SJSA1 (cell line): ENCODE results near the gene HABP4. TPM values are rescaled to one million over a fixed set of nuclear protein-coding genes. Genes with fewer than 3 reads are reported as not detected.

Experiments used
- DNase-seq, 2 experiments: peaks; one replicate each; pipeline ENCODE4 v3.0.0-alpha.2; 2015 to 2020; ENCODE audit warnings: low spot score in 2 of 2, low read depth in 1 of 2
- H3K27ac ChIP-seq: fragments of 250-450 bp; sonication (Bioruptor Pico); 2 replicates; pipeline ENCODE4 v1.5.1; 2020; ENCODE audit warnings: mild to moderate bottlenecking, moderate library complexity
- H3K27me3 ChIP-seq: fragments of 250-450 bp; sonication (Bioruptor Pico); replicated peaks from 2 replicates; pipeline ENCODE4 v1.5.1; 2020; ENCODE audit warnings: mild to moderate bottlenecking, moderate library complexity
- H3K36me3 ChIP-seq: fragments of 250-450 bp; sonication (Bioruptor Pico); 2 replicates; pipeline ENCODE4 v1.5.1; 2020; ENCODE audit warnings: mild to moderate bottlenecking
- H3K4me1 ChIP-seq: fragments of 250-450 bp; sonication (Bioruptor Pico); replicated peaks from 2 replicates; pipeline ENCODE4 v1.6.1; 2021; ENCODE audit warnings: mild to moderate bottlenecking
- H3K4me3 ChIP-seq: fragments of 250-450 bp; sonication (Bioruptor Pico); 2 replicates; pipeline ENCODE4 v1.5.1; 2020; ENCODE audit warnings: mild to moderate bottlenecking
- H3K9me3 ChIP-seq: fragments of 250-450 bp; sonication (Bioruptor Pico); replicated peaks from 2 replicates; pipeline ENCODE4 v1.5.1; 2020; ENCODE audit warnings: mild to moderate bottlenecking
- total RNA-seq: library from RNA; depleted of rRNA; stranded (reverse); fragments of >200 nt; shearing (Covaris generic); gene quantifications from 2 replicates; pipeline ENCODE4 v1.2.3, GENCODE V29; 2014

The HABP4 gene
- total RNA-seq, 1 experiment from 2014 or later, result 30.7 TPM

DNA sequence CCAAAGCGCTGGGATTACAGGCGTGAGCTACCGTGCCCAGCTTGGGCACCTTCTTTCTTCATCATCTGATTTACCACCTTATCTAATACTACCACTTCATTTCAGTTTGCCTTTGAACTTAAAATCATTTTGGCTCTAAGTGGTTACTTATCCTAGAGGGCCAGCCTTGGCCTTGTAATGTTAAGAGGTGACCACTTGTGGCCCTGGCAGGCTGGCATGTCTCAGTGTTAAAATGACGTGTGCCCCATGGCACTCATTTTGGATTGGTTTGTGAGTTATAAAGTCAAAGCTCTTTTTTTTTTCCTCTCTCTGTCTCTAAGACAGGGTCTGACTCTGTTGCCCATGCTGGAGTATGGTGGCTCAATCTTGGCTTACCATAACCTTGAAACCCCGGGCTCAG lies 17.8 kb downstream of the HABP4 start:
- H3K4me3 ChIP-seq, result no peak overlapping the region
- no peak for DNase-seq
- no peaks in the 10 kb centered on the region for H3K9me3 ChIP-seq
- H3K36me3 ChIP-seq, result peaks cover 67% of the 10 kb centered on the region
- H3K4me1 ChIP-seq, result no peaks in the 10 kb centered on the region
- no peaks in the 10 kb centered on the region for H3K27me3 ChIP-seq
- H3K27ac ChIP-seq, result no peak overlapping the region

GRCh38 chr9:96476013-96476412 lies 26.0 kb downstream of the HABP4 start:
- H3K4me3 ChIP-seq, result no peak overlapping the region
- no peak overlapping the region for H3K27ac ChIP-seq
- peaks cover 22% of the 10 kb centered on the region for H3K4me1 ChIP-seq

DNA sequence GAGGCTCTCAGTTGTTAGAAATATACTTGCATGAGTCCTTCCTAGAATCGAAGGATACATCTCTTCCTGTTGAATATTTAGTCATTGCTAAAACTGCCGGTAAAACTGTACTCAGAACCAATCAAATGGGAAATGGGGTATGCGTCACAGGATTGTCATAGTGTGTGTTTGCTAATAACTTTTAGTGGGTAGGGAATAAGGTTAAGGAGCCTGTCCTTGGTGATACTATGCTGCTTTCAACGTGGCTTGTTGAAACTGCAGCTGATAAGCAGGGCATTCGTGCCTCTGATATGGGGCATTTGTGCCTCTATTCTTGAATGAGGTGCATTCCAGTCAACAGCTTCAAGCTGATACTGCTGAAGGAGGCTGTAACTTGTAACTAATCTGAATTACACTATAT lies 26.6 kb downstream of the HABP4 start:
- no peaks in the 10 kb centered on the region for H3K9me3 ChIP-seq
- H3K4me1 ChIP-seq, result peaks cover 22% of the 10 kb centered on the region
- no peak overlapping the region for H3K4me3 ChIP-seq
- no peak overlapping the region for H3K27ac ChIP-seq
- DNase-seq, result no peak
- H3K36me3 ChIP-seq, result peaks cover 50% of the 10 kb centered on the region
- no peaks in the 10 kb centered on the region for H3K27me3 ChIP-seq

More at GRCh38 chr9:96476013-96476412, 26.0 kb downstream of the HABP4 start:
- DNase-seq, result no peak
- no peaks in the 10 kb centered on the region for H3K27me3 ChIP-seq
- H3K36me3 ChIP-seq, result peaks cover 56% of the 10 kb centered on the region
- H3K9me3 ChIP-seq, result no peaks in the 10 kb centered on the region

DNA sequence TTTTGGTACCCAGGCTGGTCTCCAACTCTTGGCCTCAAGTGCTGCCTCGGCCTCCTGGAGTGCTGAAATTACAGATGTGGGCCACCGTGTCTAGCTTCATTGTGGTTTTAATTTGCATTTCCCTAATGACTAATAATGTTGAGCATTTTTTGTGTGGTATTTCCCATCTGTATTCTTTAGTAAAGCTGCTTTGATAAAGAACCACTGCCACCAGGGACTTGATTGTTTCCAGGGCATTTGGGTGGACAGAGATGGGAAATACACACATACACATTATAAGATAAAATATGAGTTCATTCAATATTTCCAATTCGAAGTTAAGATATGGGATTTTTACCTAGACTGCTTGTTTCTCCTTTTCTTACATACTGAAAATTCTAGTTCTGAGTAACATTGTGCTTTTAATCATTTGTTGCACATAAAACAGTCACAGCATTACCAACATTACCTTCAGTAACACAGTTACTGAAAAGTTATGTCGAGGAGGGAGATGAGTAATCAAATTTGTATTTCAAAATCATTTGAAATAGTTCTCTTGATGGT lies 28.9 kb downstream of the HABP4 start:
- Histone ChIP-seq H3K27me3 (no peaks in the 10 kb centered on the region), H3K36me3 (peaks cover 31% of the 10 kb centered on the region), H3K9me3 (no peaks in the 10 kb centered on the region), H3K4me3 (no peak overlapping the region), H3K4me1 (peaks cover 28% of the 10 kb centered on the region), H3K27ac (peak overlapping the region; percentile 52)
- peak in 1 of 2 experiments; percentile 41 for DNase-seq

DNA sequence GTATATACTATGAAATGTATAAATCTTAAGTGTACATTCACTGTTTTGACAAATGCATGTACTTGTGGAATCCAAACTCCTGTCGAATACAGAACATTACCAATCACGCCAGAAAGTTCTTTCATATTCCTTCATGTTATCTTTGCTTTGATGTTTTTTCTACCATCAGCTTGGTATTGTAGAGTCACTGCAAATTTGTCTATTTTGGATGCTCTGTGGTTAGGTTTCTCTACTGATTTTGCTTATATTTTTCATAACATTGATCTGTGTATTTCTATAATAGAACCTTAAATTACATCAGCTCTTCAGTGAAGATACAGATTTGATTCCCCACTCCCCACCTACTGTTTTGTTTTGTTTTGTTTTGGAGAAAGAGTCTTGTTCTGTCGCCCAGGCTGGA lies 30.8 kb downstream of the HABP4 start:
- DNase-seq, result no peak
- no peak overlapping the region for H3K4me3 ChIP-seq
- H3K9me3 ChIP-seq, result no peaks in the 10 kb centered on the region
- H3K4me1 ChIP-seq, result peaks cover 43% of the 10 kb centered on the region
- no peaks in the 10 kb centered on the region for H3K27me3 ChIP-seq
- peaks cover 34% of the 10 kb centered on the region for H3K36me3 ChIP-seq
- H3K27ac ChIP-seq, result no peak overlapping the region

- H3K27ac ChIP-seq, result no peak overlapping the region
- DNase-seq, result no peak
- H3K36me3 ChIP-seq, result peaks cover 45% of the 10 kb centered on the region
- peaks cover 52% of the 10 kb centered on the region for H3K4me1 ChIP-seq
- no peaks in the 10 kb centered on the region for H3K9me3 ChIP-seq
- no peak overlapping the region for H3K4me3 ChIP-seq
- no peaks in the 10 kb centered on the region for H3K27me3 ChIP-seq
Measured at GRCh38 chr9:96482476-96482875, 32.5 kb downstream of the HABP4 start.

DNA sequence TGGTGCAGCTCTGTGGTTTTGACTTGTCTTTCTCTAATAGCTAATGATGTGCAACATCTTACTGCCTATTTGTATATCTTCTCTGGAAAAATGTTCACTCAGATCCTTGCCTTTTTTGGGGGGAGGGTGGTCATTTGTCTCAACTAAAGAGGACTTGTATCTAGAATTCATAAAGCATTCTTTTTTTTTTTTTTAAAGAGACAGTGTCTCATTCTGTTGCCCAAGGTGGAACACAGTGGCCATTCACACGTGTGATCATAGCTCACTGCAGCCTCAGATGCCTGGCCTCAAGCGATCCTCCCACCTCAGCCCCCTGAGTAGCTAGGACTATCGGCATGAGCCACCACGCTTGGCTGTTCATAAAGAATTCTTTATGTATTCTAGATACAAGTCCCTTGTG lies 33.2 kb downstream of the HABP4 start:
- Histone ChIP-seq H3K36me3 (peaks cover 50% of the 10 kb centered on the region), H3K4me3 (no peak overlapping the region), H3K27ac (no peak overlapping the region), H3K9me3 (no peaks in the 10 kb centered on the region), H3K4me1 (peaks cover 52% of the 10 kb centered on the region), H3K27me3 (no peaks in the 10 kb centered on the region)
- no peak for DNase-seq

DNA sequence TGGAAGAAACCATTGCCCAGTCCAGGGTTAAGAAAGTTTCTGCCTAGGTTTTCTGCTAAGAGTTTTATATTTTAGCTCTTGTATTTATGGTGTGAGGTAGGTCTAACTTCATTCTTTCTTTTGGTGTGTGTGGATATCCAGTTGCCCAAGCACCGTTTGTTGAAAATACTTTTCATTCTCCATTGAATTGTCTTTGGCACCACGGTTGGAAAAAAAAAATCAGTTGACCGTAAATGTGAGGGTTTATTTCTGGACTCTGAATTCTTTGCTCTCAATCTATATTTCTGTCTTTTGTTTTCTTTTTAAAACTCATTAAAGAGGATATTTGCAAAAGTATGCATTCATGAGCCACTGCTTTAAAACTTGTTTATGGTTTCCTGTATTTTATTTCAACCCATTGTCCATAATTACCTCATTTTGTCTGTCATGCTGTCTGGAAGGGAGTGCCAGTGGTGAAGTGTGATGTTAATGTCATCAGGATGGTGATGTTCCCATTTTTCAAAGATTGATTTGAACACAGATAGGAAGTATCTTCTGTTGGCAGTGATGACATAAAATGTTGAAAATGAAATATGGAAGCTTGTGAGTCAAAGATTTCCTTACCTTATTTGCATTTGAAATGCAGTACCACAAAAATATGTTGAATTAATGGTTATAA lies 33.9 kb downstream of the HABP4 start:
- Histone ChIP-seq H3K4me1 (peaks cover 47% of the 10 kb centered on the region), H3K4me3 (no peak overlapping the region), H3K27me3 (no peaks in the 10 kb centered on the region), H3K9me3 (no peaks in the 10 kb centered on the region), H3K36me3 (peaks cover 57% of the 10 kb centered on the region), H3K27ac (peak overlapping the region; percentile 14; the same call in 1 of the 2 replicates)
- DNase-seq, result peak in 1 of 2 experiments; percentile 30

- no peaks in the 10 kb centered on the region for H3K9me3 ChIP-seq
- no peak for DNase-seq
- H3K4me1 ChIP-seq, result peaks cover 42% of the 10 kb centered on the region
- no peak overlapping the region for H3K4me3 ChIP-seq
- H3K27ac ChIP-seq, result peak overlapping the region; percentile 14; the same call in 1 of the 2 replicates
- H3K36me3 ChIP-seq, result peaks cover 62% of the 10 kb centered on the region
- no peaks in the 10 kb centered on the region for H3K27me3 ChIP-seq
Measured at GRCh38 chr9:96484521-96484931, 34.6 kb downstream of the HABP4 start.

DNA sequence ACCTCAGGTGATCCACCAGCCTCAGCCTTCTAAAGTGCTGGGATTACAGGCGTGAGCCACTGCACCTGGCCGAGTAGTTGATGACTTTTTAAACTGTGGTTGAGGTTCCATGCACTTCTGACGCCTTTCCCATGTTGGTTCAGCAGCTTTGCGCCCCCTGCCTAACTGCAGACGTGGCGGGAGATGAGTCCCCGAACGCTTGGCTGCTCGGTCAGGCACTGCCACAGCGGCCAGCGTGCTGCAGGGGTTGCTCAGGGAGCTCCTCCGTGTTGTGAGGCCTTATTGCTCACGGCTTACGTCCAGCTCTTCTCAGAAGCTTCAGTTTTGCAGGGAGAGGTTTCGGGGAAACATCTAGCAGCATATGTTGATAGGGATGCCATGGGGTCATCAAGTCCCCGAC lies 35.3 kb downstream of the HABP4 start:
- Histone ChIP-seq H3K4me3 (no peak overlapping the region), H3K9me3 (no peaks in the 10 kb centered on the region), H3K27ac (no peak overlapping the region), H3K27me3 (no peaks in the 10 kb centered on the region), H3K36me3 (peaks cover 62% of the 10 kb centered on the region), H3K4me1 (peaks cover 35% of the 10 kb centered on the region)
- DNase-seq, result no peak

GRCh38 chr9:96486386-96487028 lies 36.5 kb downstream of the HABP4 start:
- Histone ChIP-seq H3K9me3 (no peaks in the 10 kb centered on the region), H3K4me3 (no peak overlapping the region), H3K27me3 (no peaks in the 10 kb centered on the region), H3K4me1 (peaks cover 35% of the 10 kb centered on the region), H3K27ac (peak overlapping the region; percentile 35), H3K36me3 (peaks cover 75% of the 10 kb centered on the region)
- peak in 1 of 2 experiments; percentile 53 for DNase-seq

- peaks cover 78% of the 10 kb centered on the region for H3K36me3 ChIP-seq
- H3K27ac ChIP-seq, result peak overlapping the region; percentile 35; the same call in 1 of the 2 replicates
- DNase-seq, result no peak
- H3K4me3 ChIP-seq, result no peak overlapping the region
- no peaks in the 10 kb centered on the region for H3K9me3 ChIP-seq
- H3K4me1 ChIP-seq, result peaks cover 38% of the 10 kb centered on the region
- H3K27me3 ChIP-seq, result no peaks in the 10 kb centered on the region
Measured at GRCh38 chr9:96487029-96487396, 37.0 kb downstream of the HABP4 start.

DNA sequence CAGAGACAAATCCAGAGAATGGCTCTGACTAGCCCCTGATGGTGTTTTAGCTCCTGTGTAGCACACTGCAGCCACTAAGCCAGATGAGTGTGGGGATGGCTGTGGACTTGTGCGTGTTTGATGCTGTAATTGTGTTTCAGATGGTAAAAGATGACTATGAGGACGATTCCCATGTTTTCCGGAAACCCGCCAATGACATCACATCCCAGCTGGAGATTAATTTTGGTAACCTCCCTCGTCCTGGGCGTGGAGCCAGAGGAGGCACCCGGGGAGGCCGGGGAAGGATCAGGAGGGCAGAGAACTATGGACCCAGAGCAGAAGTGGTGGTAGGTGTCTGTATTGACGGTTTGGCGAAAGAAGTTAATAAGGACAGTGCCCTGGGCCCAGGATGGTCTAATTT lies 38.0 kb downstream of the HABP4 start:
- peaks cover 39% of the 10 kb centered on the region for H3K4me1 ChIP-seq
- no peaks in the 10 kb centered on the region for H3K9me3 ChIP-seq
- H3K4me3 ChIP-seq, result no peak overlapping the region
- H3K27ac ChIP-seq, result no peak overlapping the region
- no peak for DNase-seq
- H3K27me3 ChIP-seq, result no peaks in the 10 kb centered on the region
- H3K36me3 ChIP-seq, result peaks cover 80% of the 10 kb centered on the region

DNA sequence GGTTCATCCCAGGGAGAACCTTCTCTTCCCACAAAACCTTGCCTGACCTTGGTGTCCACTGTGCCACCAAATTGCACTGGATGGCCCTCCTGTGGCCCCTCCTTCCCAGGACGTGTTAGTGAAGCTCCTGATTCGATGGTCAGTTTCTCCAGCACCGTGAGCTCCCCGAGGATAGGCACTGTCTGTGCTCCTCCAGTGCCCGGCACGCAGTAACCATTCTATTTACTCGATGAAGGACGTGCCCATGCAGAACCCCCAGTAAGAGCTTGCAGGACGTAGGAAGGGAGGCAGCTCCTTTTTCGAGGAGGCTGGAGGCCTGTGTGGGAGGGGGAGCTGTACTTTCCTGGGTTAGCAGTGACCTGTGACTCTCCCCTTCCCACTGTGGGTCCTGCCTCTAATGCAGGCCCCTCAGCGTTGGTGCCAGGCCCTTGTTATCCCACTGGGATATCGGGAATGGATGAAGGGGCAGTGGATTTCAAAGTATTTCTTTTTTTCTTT lies 39.6 kb downstream of the HABP4 start:
- H3K4me3 ChIP-seq, result no peak overlapping the region
- H3K27me3 ChIP-seq, result no peaks in the 10 kb centered on the region
- peaks cover 76% of the 10 kb centered on the region for H3K36me3 ChIP-seq
- no peak overlapping the region for H3K27ac ChIP-seq
- no peaks in the 10 kb centered on the region for H3K9me3 ChIP-seq
- H3K4me1 ChIP-seq, result peaks cover 27% of the 10 kb centered on the region
- no peak for DNase-seq
